Cardiac septum (tissue), 1 donor: ENCODE results near the gene DNM1. TPM values are rescaled to one million over a fixed set of nuclear protein-coding genes. Genes with fewer than 3 reads are reported as not detected.
A peak's percentile ranks its signal among the peaks of the same experiment; 100 is the strongest.
"Not testable (repeated sequence)": the region's sequence is repeated elsewhere in the genome, so short reads cannot be mapped to it uniquely, and the experiment has no call there.

Experiments
- DNase-seq: peaks from one replicate; pipeline ENCODE4 v3.0.0-alpha.2; 2020; ENCODE audit warnings: low spot score
- intact Hi-C: fragments of 100-400 bp; cut with DNase I; formaldehyde crosslinking; loops from one replicate; pipeline ENCODE4 v1.14.0; 2022
- total RNA-seq: library from RNA; stranded (reverse); fragmentation: NEBNext Ultra II Directional; extraction: Animal tissue kit (Norgen Biotek cat#: 25700); gene quantifications from one replicate; pipeline ENCODE4 v1.2.1, GENCODE V29; 2021
- donor health status: DM: no; HTN: no; CAD: no.

The DNM1 gene
- total RNA-seq, 1 donor from 2014 or later = 7.3 TPM

DNA sequence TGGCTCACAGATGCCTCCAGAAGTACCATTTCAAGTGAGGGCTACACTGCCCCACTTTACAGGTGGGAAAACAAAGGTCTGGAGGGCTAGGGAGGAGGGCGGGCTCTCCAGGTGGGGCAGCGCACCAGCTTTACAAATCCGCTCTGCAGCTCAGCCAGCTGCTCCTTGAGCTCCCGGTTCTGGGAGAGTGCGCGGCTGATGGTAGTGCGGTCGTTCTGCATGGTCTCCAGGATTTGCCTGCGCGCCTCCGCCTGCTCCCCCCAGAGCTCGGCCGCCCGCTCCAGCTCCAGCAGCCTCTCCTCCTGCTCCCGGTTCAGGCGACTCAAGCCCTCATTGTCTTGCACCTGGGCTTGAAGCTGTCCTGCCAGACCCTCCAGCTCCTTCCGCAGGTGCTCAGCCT, 57.2 kb downstream of the DNM1 start:
- intact Hi-C loops = no loop called here
- DNase-seq = no peak

- intact Hi-C loops = no loop called here
- no peak for DNase-seq
These were observed 59.5 kb downstream of the DNM1 start for GRCh38 chr9:128262687-128263086.

GRCh38 chr9:128265348-128265847, 62.2 kb downstream of the DNM1 start:
- intact Hi-C loops = no loop called here
- no peak for DNase-seq

DNA sequence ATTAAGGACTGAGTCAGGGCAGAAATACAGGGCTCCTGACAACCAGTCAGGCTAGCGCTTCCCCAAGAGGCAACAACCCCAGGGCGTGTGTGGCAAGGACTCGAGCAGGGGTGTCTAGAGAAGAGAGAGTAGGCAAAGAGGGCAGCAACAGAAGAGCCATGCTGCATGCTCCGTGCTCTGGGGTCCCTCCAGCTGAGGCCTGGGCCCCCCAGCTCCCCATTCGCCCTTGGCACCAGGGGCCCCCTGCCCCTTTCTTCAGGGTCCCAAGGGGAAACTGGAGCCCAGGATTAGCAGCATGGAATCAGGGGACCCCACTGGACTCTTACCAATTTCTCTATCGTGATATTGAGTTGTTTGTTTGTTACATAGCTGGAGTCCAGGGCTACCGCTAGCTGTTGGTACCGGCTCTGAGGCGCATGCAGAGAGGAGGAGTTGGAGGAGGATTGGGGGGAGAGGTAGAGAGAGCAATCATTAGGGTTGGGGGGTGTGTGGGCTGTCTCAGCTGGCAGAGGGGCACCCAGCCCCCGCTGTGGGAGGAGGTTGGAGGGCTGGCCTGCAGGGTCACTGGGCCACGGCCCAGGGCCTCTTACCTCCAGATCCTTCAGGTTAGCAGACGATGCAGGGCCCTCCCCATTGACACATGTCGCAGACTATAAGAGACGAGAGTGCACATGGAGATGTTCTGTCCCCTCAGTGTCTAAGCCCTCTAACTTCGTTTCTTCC, 63.9 kb downstream of the DNM1 start:
- no peak for DNase-seq
- intact Hi-C loops = no loop called here

- intact Hi-C loops = loop anchor here (10.0 kb wide), 1 partner anchor 76 kb away; the partner anchor contains the start of gene CIZ1
- no peak for DNase-seq
These were observed 67.9 kb downstream of the DNM1 start for GRCh38 chr9:128271112-128271511.

DNA sequence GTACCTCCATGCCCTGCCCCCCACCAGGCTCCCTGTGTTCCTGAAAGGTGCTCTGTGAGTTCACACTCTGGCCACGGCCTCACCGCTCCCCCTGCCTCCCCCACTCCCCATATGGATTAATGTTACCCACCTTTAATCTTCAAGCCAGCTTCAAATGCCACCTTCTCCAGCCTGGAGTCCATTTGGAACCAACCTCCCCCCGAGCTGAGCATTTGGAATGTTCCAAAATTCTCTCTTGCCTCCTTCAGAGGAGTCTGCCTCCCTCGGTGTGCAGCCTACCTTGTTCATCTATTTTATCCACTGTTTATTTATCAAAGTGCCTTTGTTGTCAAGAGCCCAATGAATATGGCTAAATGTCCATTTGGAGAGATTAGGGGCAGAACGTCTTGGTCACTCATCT, 68.3 kb downstream of the DNM1 start:
- intact Hi-C loops = loop anchor here (10.0 kb wide), 1 partner anchor 77 kb away; the partner anchor contains the start of gene CIZ1
- DNase-seq = no peak

- no peak for DNase-seq
- intact Hi-C loops = loop anchor here (10.0 kb wide), 1 partner anchor 79 kb away; the partner anchor contains the start of gene CIZ1
These were observed 71.1 kb downstream of the DNM1 start for GRCh38 chr9:128274245-128274644.

DNA sequence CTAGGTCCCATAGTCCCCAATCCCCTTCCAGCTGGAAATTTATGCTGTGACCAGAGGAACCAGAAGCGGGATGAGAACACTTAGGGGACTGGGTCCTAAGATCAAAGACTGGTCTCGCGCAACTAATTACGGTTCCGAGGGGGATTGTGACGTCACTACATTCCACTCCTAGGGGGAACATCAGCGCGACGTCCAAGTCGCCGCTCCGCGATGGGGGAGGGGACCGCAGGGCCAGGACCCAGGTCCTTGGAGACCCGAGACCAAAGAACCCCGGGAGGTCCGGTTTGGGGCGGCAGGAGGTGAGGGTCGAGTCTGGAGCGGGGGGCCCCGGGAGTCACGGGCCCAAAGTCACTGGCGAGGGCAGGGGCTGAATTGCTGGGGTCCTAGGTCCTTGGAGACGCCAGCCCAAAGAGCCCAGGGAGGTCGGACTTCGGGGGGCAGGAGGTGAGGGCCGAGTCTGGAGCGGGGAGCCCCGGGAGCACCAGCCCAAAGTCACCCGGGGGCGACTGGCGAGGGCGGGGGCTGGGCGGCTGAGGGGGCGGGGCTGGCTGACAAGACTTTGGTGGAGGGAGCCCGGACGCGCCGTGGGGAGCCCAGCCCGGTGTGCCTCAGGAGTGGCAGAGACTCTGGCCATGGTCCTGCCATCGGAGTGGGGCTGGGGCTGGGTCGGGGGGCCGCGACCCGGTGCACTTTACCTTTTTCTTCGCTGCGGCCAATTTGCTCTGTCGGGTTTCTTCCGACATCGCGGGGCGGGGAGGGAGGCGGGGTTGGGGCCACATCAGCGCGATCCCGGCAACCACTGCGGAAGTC, 72.2 kb downstream of the DNM1 start, which contains the start of gene GOLGA2:
GOLGA2 (minus strand) TSS at position 810 of the 810 bp plus-strand sequence; CDS start at position 779, 31 bp downstream.
- intact Hi-C loops = loop anchor here (5.0 to 10.0 kb wide), 2 partner anchors 47 to 81 kb away; partner anchors contain the start of genes CIZ1, COQ4 and TRUB2
- no peak for DNase-seq

- peak; percentile 100 for DNase-seq
- intact Hi-C loops = loop anchor here (5.0 to 10.0 kb wide), 2 partner anchors 46 to 81 kb away; partner anchors contain the start of genes CIZ1, COQ4 and TRUB2
These were observed 72.9 kb downstream of the DNM1 start, which contains the start of gene SWI5 for GRCh38 chr9:128276008-128276573. Gene SWI5, plus strand, starts transcription at chr9:128276276.

GRCh38 chr9:128276574-128277270, 73.5 kb downstream of the DNM1 start:
- intact Hi-C loops = loop anchor here (5.0 to 10.0 kb wide), 2 partner anchors 46 to 82 kb away; partner anchors contain the start of genes CIZ1, COQ4 and TRUB2

DNA sequence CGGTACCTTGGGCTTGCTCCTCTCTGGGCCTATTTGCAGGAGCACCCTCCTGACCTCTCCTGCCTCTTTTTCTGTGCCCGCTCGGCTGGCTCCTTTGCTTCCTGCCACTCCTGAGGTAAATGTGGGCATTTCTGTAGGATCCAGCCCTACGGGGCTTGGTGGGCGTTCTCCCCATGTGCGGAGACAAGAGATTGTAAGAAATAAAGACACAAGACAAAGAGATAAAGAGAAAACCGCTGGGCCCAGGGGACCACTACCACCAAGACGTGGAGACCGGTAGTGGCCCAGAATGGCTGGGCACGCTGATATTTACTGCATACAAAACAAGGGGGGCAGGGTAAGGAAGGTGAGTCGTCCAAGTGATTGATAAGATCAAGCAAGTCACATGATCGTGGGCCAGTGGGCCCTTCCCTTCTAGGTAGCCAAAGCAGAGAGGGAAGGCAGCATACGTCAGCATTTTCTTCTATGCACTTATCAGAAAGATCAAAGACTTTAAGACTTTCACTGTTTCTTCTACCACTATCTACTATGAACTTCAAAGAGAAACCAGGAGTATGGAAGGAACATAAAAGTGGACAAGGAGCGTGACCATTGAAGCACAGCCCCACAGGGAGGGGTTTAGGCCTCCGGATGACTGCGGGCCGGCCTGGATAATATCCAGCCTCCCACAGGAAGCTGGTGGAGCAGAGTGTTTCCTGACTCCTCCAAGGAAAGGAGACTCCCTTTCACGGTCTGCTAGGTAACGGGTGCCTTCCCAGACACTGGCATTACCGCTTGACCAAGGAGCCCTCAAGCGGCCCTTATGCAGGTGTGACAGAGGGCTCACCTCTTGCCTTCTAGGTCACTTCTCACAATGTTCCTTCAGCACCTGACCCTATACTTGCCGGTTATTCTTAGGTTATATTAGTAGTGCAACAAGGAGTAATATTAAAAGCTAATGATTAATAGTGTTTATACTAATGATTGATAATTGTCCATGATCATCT, 76.2 kb downstream of the DNM1 start:
- not testable (repeated sequence) for DNase-seq
- intact Hi-C loops = loop anchor here (5.0 to 10.0 kb wide), 2 partner anchors 43 to 85 kb away; partner anchors contain the start of genes CIZ1, COQ4 and TRUB2

More at GRCh38 chr9:128276574-128277270, 73.5 kb downstream of the DNM1 start:
- DNase-seq = no peak

DNA sequence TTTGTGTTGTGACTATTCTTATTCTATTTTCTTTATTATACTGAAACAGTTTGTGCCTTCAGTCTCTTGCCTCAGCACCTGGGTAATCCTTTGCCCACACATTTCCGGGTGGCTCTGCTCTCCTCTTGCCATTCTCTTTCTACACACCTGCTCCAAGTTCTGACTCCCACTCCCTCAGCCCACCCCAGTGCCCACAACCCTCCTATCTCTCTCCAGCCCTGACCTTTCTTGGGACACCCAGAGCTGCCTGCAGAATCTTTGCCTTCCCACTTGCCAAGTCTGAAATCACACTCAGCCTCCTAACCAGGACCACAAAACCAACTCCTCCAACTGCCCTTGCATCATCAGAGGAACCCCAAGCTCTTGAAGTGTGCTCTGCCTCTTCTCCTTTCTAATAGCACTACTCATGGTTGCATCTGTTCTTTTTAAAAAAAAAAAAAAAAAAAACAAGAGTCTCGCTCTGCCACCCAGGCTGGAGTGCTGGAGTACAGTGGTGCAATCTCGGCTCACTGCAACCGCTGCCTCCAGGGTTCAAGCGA, 77.0 kb downstream of the DNM1 start:
- no peak for DNase-seq
- intact Hi-C loops = no loop called here

DNA sequence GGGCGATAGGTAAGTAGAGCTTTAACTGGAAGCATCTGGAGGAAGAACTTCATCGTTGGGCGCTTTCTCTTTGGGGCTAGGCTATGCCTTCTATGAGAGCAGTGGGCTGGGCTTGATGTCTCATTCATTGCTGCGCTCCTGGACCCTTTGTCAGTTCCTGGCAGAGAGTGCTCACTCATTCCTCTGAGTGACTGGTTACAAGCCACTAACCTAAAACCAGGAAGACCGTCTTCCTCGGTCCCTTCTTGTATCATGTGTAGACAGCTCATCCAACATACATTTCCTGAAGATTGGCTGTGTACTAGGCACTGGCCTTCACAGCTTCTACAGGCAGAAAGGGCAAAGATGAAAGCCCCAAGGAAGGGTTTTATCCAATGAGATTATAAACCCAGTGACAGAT, 79.3 kb downstream of the DNM1 start:
- intact Hi-C loops = no loop called here
- no peak for DNase-seq

- DNase-seq = no peak
- intact Hi-C loops = no loop called here
These were observed 82.0 kb downstream of the DNM1 start for GRCh38 chr9:128285033-128285784.

DNA sequence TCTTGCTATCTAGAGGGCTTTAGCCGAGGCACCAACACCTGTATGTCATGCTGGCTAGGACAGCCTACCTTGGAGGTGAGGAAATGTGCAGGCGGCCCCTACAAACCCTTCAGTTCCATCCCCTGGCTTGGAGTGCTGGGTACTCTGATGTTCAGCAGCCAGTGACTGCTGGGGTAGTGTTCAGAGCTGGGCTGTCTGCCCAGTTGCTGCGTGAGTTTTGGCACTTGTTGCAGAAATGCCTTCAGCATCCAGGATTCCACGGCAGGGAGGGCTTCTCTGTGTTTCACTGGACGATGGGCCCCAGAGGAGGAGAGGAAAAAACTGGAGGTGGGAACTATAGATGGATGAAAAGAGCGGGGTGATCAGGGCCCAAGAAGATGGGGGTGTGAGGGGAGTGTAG, 83.3 kb downstream of the DNM1 start:
- peak; percentile 77 for DNase-seq
- intact Hi-C loops = no loop called here

- DNase-seq = no peak
- intact Hi-C loops = no loop called here
These were observed 85.3 kb downstream of the DNM1 start for GRCh38 chr9:128288273-128289004.
